GM19467 (cell line): ENCODE results near the gene HMOX2.

Source experiments
- ATAC-seq: cut with Tn5 transposase; IDR thresholded peaks from one replicate; pipeline ENCODE4 v1.9.1; 2021; ENCODE audit warnings: mild to moderate bottlenecking, moderate library complexity; ENCODE audit not compliant: unreplicated experiment

HMOX2 gene

GRCh38 chr16:4550591-4550990 lies 74.4 kb downstream of the HMOX2 start:
- ATAC-seq: no peak

DNA sequence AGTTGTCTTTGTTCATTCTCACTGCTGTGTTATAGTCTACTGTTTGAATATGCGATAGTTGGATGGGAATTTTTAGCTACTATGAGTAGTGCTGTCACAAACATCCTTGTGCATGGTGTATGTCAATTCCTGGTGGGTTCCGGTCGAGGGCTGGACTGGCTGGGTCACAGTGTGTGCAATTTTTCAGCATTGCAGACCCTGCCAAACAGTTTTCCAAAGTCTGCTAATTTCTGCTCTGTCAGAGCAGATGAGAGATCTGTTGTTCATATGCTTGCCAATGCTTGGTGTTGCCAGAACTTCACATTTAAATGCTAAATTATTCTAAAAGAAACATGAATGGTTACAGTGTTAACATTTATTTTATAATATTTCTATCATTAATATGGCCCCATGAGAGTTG lies 76.3 kb downstream of the HMOX2 start:
- no peak for ATAC-seq

DNA sequence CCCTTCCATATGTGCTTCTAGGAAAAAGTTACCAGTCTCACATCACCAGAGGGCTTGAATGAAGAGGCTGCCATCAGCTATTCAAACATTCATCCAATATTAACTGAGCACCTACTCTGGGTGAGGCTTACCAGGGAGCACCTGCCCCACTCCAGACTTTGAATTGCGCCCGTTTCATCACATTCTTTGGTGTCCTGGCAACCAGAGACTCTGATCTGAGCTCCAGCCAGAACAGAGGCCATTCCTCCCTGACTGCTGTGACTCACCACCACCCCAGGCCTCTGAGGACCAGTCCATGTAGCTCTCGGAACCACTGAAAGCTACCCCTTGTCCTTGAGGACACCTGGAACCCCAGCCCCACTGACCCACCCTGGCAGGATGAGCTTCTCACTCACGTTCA lies 79.9 kb downstream of the HMOX2 start, which contains the start of gene C16orf96:
C16orf96 (plus strand) TSS at position 229 of the 400 bp plus-strand sequence; CDS start at position 379, 150 bp downstream.
- ATAC-seq: no peak

GRCh38 chr16:4556580-4556979 lies 80.4 kb downstream of the HMOX2 start:
- ATAC-seq: no peak

DNA sequence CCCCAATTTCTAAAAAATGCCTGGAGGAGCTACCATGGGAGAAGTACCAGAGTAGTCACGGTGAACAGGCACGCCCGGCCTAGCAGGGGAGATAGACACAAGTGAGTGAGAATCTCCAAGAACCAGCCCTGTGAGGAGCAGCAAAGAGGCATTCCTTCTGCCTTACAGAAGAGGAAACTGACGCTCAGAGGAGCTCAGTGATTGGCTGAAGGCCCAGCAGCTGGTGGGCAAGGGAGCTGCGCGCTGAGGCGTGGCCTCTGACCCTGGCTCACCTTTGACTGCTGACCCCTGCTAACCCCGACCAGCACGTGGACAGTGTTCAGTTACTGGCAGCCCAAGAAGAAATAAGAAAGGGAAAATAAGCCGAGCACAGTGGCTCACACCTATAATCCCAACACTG lies 81.8 kb downstream of the HMOX2 start:
- ATAC-seq: no peak
